AG04450 (cell line): Measurements from ENCODE around the gene HBZ. TPM values are rescaled to one million over a fixed set of nuclear protein-coding genes. Genes with fewer than 3 reads are reported as not detected.

Source experiments
- CTCF ChIA-PET: fragments of 300-600, 350-600 bp; formaldehyde crosslinking; extraction: SDS; loops from one replicate; lab custom pipeline; 2022; ENCODE audit warnings: antibody characterized with exemption, inconsistent platforms; lab: Charles Lee
- POLR2A ChIA-PET: fragments of 350-600 bp; formaldehyde crosslinking; extraction: SDS; loops from one replicate; lab custom pipeline; 2021; ENCODE audit warnings: antibody characterized with exemption, inconsistent platforms; lab: Yijun Ruan, JAX
- DNase-seq: peaks from one replicate; pipeline ENCODE4 v3.0.0-alpha.2; 2011; ENCODE audit warnings: low read depth, low spot score
- H3K27ac ChIP-seq: one replicate; pipeline ENCODE4 v1.5.1; 2012; ENCODE audit warnings: low read depth, low read length, control low read depth
- H3K27me3 ChIP-seq: one replicate; pipeline ENCODE4 v1.6.0; 2012; ENCODE audit warnings: low read length; ENCODE audit not compliant: control insufficient read depth, insufficient read depth
- H3K4me3 ChIP-seq: 2 replicates; pipeline ENCODE4 v1.5.1; 2011; ENCODE audit warnings: mild to moderate bottlenecking, low read depth, low read length, control low read depth
- H3K9me3 ChIP-seq: 2 replicates; pipeline ENCODE4 v1.5.1; 2012; ENCODE audit warnings: low read length; ENCODE audit not compliant: control insufficient read depth, insufficient read depth
- CTCF ChIP-seq: IDR thresholded peaks from 2 replicates; pipeline ENCODE4 v1.5.1; 2011; ENCODE audit warnings: low read depth, low read length, control low read depth, inconsistent platforms
- polyA plus RNA-seq: library from polyadenylated mRNA; depleted of rRNA; stranded (reverse); fragments of >200 nt; gene quantifications from 2 replicates; pipeline ENCODE4 v1.2.3, GENCODE V29; 2011

Gene HBZ
- polyA plus RNA-seq, 1 experiment: not detected

- no peak overlapping the region for H3K27ac ChIP-seq
- H3K4me3 ChIP-seq: no peak overlapping the region
- no peaks in the 10 kb centered on the region for H3K27me3 ChIP-seq
- POLR2A ChIA-PET: no interaction called here
- CTCF ChIA-PET: interaction anchor here (1.1 kb wide), 1 partner anchor 35 kb away, joined by 3 read pairs; no protein-coding TSS in a partner anchor
- TF ChIP-seq CTCF: no peak
- no peaks in the 10 kb centered on the region; the same call in 1 of the 2 replicates for H3K9me3 ChIP-seq
- DNase-seq: no peak
These were observed 10.0 kb upstream of the HBZ start for GRCh38 chr16:142405-142967.

GRCh38 chr16:143047-143446 lies 9.4 kb upstream of the HBZ start:
- Histone ChIP-seq H3K27me3 (no peaks in the 10 kb centered on the region), H3K9me3 (no peaks in the 10 kb centered on the region; the same call in 1 of the 2 replicates), H3K4me3 (no peak overlapping the region), H3K27ac (no peak overlapping the region)
- CTCF ChIA-PET: no interaction called here
- DNase-seq: no peak
- POLR2A ChIA-PET: no interaction called here
- no peak for TF ChIP-seq CTCF

GRCh38 chr16:143456-143855 lies 9.0 kb upstream of the HBZ start:
- H3K4me3 ChIP-seq: no peak overlapping the region
- H3K9me3 ChIP-seq: no peaks in the 10 kb centered on the region; the same call in 1 of the 2 replicates
- no peak overlapping the region for H3K27ac ChIP-seq
- TF ChIP-seq CTCF: no peak
- no peak for DNase-seq
- ChIA-PET CTCF (interaction anchor here (0.9 kb wide), 1 partner anchor 77 kb away, joined by 3 read pairs; no protein-coding TSS in a partner anchor), POLR2A (no interaction called here)
- H3K27me3 ChIP-seq: no peaks in the 10 kb centered on the region

- CTCF ChIA-PET: no interaction called here
- DNase-seq: no peak
- POLR2A ChIA-PET: no interaction called here
- no peak overlapping the region for H3K27ac ChIP-seq
- no peak overlapping the region for H3K4me3 ChIP-seq
- no peaks in the 10 kb centered on the region for H3K27me3 ChIP-seq
- TF ChIP-seq CTCF: no peak
- H3K9me3 ChIP-seq: no peaks in the 10 kb centered on the region
These were observed 7.6 kb upstream of the HBZ start for GRCh38 chr16:144797-145252.

GRCh38 chr16:146646-147045 lies 5.8 kb upstream of the HBZ start:
- no peak for TF ChIP-seq CTCF
- Histone ChIP-seq H3K9me3 (no peaks in the 10 kb centered on the region), H3K27me3 (no peaks in the 10 kb centered on the region), H3K4me3 (no peak overlapping the region), H3K27ac (no peak overlapping the region)
- ChIA-PET POLR2A (no interaction called here), CTCF (no interaction called here)
- no peak for DNase-seq
